GM23338 (cell line): ENCODE data around the gene TAS2R31. TPM values are rescaled to one million over a fixed set of nuclear protein-coding genes. Genes with fewer than 3 reads are reported as not detected.

Experiments
- ATAC-seq: fragments of 200-7000 bp; cut with Tn5 transposase; 3 replicates; pipeline ENCODE4 v1.9.1; 2020
- DNase-seq: peaks from one replicate; pipeline ENCODE4 v3.0.0-alpha.2; 2015; ENCODE audit warnings: low spot score
- H2AFZ ChIP-seq: fragments of 200-600 bp; sonication (generic); 2 replicates; pipeline ENCODE4 v1.8.0; 2016; ENCODE audit warnings: antibody characterized with exemption, mild to moderate bottlenecking, moderate library complexity
- H3F3A ChIP-seq: fragments of 200-600 bp; sonication (generic); replicated peaks from 2 replicates; pipeline ENCODE4 v1.8.0; 2017; ENCODE audit warnings: antibody characterized with exemption, mixed run types, low read depth
- H3K27ac ChIP-seq: fragments of 200-600 bp; sonication (generic); 2 replicates; pipeline ENCODE4 v1.6.1; 2016; ENCODE audit warnings: low read depth
- H3K27me3 ChIP-seq: fragments of 200-600 bp; sonication (generic); 2 replicates; pipeline ENCODE4 v1.8.0; 2016; ENCODE audit warnings: mild to moderate bottlenecking, mixed run types, moderate library complexity; ENCODE audit not compliant: insufficient read depth
- H3K36me3 ChIP-seq: fragments of 200-600 bp; sonication (generic); 2 replicates; pipeline ENCODE4 v1.8.0; 2016; ENCODE audit warnings: mild to moderate bottlenecking; ENCODE audit not compliant: insufficient read depth
- H3K4me1 ChIP-seq: fragments of 200-600 bp; sonication (generic); 2 replicates; pipeline ENCODE4 v1.8.0; 2016; ENCODE audit warnings: mild to moderate bottlenecking, moderate library complexity; ENCODE audit not compliant: insufficient read depth
- H3K4me2 ChIP-seq: fragments of 200-600 bp; sonication (generic); 2 replicates; pipeline ENCODE4 v1.7.1; 2017; ENCODE audit warnings: mixed run types
- H3K4me3 ChIP-seq: fragments of 200-600 bp; sonication (generic); 2 replicates; pipeline ENCODE4 v1.6.1; 2016; ENCODE audit warnings: mixed run types
- H3K79me2 ChIP-seq: fragments of 200-600 bp; sonication (generic); replicated peaks from 2 replicates; pipeline ENCODE4 v1.8.0; 2017; ENCODE audit warnings: mild to moderate bottlenecking; ENCODE audit not compliant: insufficient read depth
- H3K9me2 ChIP-seq: fragments of 200-600 bp; sonication (generic); 2 replicates; pipeline ENCODE4 v1.8.0; 2017; ENCODE audit not compliant: insufficient read depth
- H4K20me1 ChIP-seq: fragments of 200-600 bp; sonication (generic); replicated peaks from 2 replicates; pipeline ENCODE4 v1.8.0; 2017; ENCODE audit warnings: mild to moderate bottlenecking; ENCODE audit not compliant: insufficient read depth
- H3K27ac Mint-ChIP-seq: 2 replicates; pipeline ENCODE4 v1.8.0; 2020; ENCODE audit warnings: inconsistent platforms, mild to moderate bottlenecking, moderate library complexity, mixed read lengths
- H3K27me3 Mint-ChIP-seq: 3 replicates; pipeline ENCODE4 v1.8.0; 2022; ENCODE audit warnings: low read depth, mild to moderate bottlenecking, moderate library complexity, mixed read lengths, inconsistent platforms; ENCODE audit not compliant: insufficient read depth, poor library complexity
- H3K36me3 Mint-ChIP-seq: 3 replicates; pipeline ENCODE4 v1.8.0; 2021; ENCODE audit warnings: low read depth, mild to moderate bottlenecking, inconsistent platforms, moderate library complexity, mixed read lengths
- H3K4me1 Mint-ChIP-seq: 3 replicates; pipeline ENCODE4 v1.8.0; 2020; ENCODE audit warnings: mild to moderate bottlenecking, inconsistent platforms, mixed read lengths
- H3K4me3 Mint-ChIP-seq: 3 replicates; pipeline ENCODE4 v1.8.0; 2021; ENCODE audit warnings: moderate library complexity, mild to moderate bottlenecking, inconsistent platforms, mixed read lengths
- H3K9me3 Mint-ChIP-seq: 3 replicates; pipeline ENCODE4 v1.8.0; 2020; ENCODE audit warnings: moderate library complexity, mild to moderate bottlenecking, inconsistent platforms, mixed read lengths
- CREB1 ChIP-seq: fragments of 250-450 bp; sonication (Bioruptor Pico); IDR thresholded peaks from 2 replicates; pipeline ENCODE4 v1.5.0; 2020; ENCODE audit warnings: low read depth, mild to moderate bottlenecking, moderate library complexity
- CTCF ChIP-seq, 2 experiments: fragments of 200-600 bp in 1 of 2; sonication (generic) in 1 of 2; conservative IDR thresholded peaks; 2 replicates each; pipeline versions ENCODE4 v1.5.1 to v1.6.1; 2016 to 2017; ENCODE audit warnings: antibody characterized with exemption in 2 of 2, low read depth in 2 of 2, mild to moderate bottlenecking in 2 of 2, moderate library complexity in 1 of 2
- ETS1 ChIP-seq: IDR thresholded peaks from 2 replicates; pipeline ENCODE4 v1.6.1; 2016; ENCODE audit warnings: antibody characterized with exemption
- EZH2 ChIP-seq: fragments of 200-600 bp; sonication (generic); IDR thresholded peaks from one replicate; pipeline ENCODE4 v1.8.0; 2017; ENCODE audit warnings: antibody characterized with exemption, mild to moderate bottlenecking, low read depth; ENCODE audit not compliant: unreplicated experiment
- EZH2phosphoT487 ChIP-seq: fragments of 200-600 bp; sonication (generic); IDR thresholded peaks from one replicate; pipeline ENCODE4 v1.8.1; 2018; ENCODE audit warnings: antibody characterized with exemption; ENCODE audit not compliant: unreplicated experiment
- NANOG ChIP-seq: IDR thresholded peaks from 2 replicates; pipeline ENCODE4 v1.6.1; 2016; ENCODE audit warnings: antibody characterized with exemption, borderline replicate concordance
- POLR2AphosphoS5 ChIP-seq: IDR thresholded peaks from 2 replicates; pipeline ENCODE4 v1.6.1; 2016; ENCODE audit warnings: antibody characterized with exemption, low read depth
- REST ChIP-seq: IDR thresholded peaks from one replicate; pipeline ENCODE4 v1.6.1; 2018; ENCODE audit warnings: antibody characterized with exemption; ENCODE audit not compliant: unreplicated experiment
- STAT1 ChIP-seq: IDR thresholded peaks from one replicate; pipeline ENCODE4 v1.6.1; 2016; ENCODE audit warnings: antibody characterized with exemption; ENCODE audit not compliant: unreplicated experiment
- ZNF114 ChIP-seq: fragments of 250-450 bp; sonication (Bioruptor Pico); IDR thresholded peaks from 2 replicates; pipeline ENCODE4 v1.5.0; 2020; ENCODE audit warnings: mild to moderate bottlenecking, moderate library complexity
- ZNF331 ChIP-seq: fragments of 250-450 bp; sonication (Bioruptor Pico); IDR thresholded peaks from 2 replicates; pipeline ENCODE4 v1.5.0; 2020; ENCODE audit warnings: low read depth, mild to moderate bottlenecking, moderate library complexity
- polyA plus RNA-seq: library from polyadenylated mRNA; unstranded; fragments of >200 nt; fragmentation: Nextera tagmentation; extraction: Ambion mirVana; gene quantifications from 2 replicates; pipeline ENCODE4 v1.2.1, GENCODE V29; 2016
- total RNA-seq: library from RNA; depleted of rRNA; stranded (reverse); fragments of >200 nt; shearing (Covaris generic); gene quantifications from 2 replicates; pipeline ENCODE4 v1.2.3, GENCODE V29; 2014

The TAS2R31 gene
- total and polyA plus RNA-seq, 2 experiments from 2014 or later: 12.9 TPM; not detected in 1

GRCh38 chr12:11040162-11040561 is 9.0 kb upstream of the TAS2R31 start:
- Histone ChIP-seq H3K9me2 (no peaks in the 10 kb centered on the region), H3K27me3 (no peaks in the 10 kb centered on the region), H3K36me3 (no peaks in the 10 kb centered on the region; the same call in 1 of the 2 replicates), H4K20me1 (no peaks in the 10 kb centered on the region), H3F3A (no peaks in the 10 kb centered on the region), H3K4me2 (no peak overlapping the region), H2AFZ (no peak overlapping the region), H3K4me3 (no peak overlapping the region), H3K79me2 (peaks cover 4% of the 10 kb centered on the region), H3K27ac (no peak overlapping the region), H3K4me1 (no peaks in the 10 kb centered on the region)
- no peaks in the 10 kb centered on the region for H3K4me1 Mint-ChIP-seq
- no peaks in the 10 kb centered on the region for H3K9me3 Mint-ChIP-seq
- peaks cover 2% of the 10 kb centered on the region for H3K27me3 Mint-ChIP-seq
- DNase-seq (no peak), ATAC-seq (no peak)
- H3K36me3 Mint-ChIP-seq: peaks cover 18% of the 10 kb centered on the region; the same call in 2 of the 3 replicates
- no peak overlapping the region for H3K4me3 Mint-ChIP-seq
- no peak overlapping the region for H3K27ac Mint-ChIP-seq
- no peak for TF ChIP-seq EZH2
- TF ChIP-seq CTCF (conservative IDR thresholded peaks at IDR 0.05; ENCODE audit: low read depth in 2 of 2): no peak
- no peak for TF ChIP-seq CREB1 (CRISPR knock-in tag)
- no peak for TF ChIP-seq EZH2phosphoT487
- TF ChIP-seq NANOG: no peak
- TF ChIP-seq ZNF331 (CRISPR knock-in tag): no peak
- TF ChIP-seq STAT1: no peak
- no peak for TF ChIP-seq ETS1

- Histone ChIP-seq H3F3A (no peaks in the 10 kb centered on the region), H3K36me3 (no peaks in the 10 kb centered on the region; the same call in 1 of the 2 replicates), H3K4me1 (no peaks in the 10 kb centered on the region), H3K27ac (no peak overlapping the region), H4K20me1 (no peaks in the 10 kb centered on the region), H3K27me3 (no peaks in the 10 kb centered on the region), H3K4me3 (no peak overlapping the region), H2AFZ (no peak overlapping the region), H3K4me2 (no peak overlapping the region), H3K79me2 (peaks cover 4% of the 10 kb centered on the region), H3K9me2 (no peaks in the 10 kb centered on the region)
- Mint-ChIP-seq H3K36me3 (peaks cover 10% of the 10 kb centered on the region; the same call in 2 of the 3 replicates), H3K4me1 (no peaks in the 10 kb centered on the region), H3K27me3 (peaks cover 2% of the 10 kb centered on the region), H3K9me3 (no peaks in the 10 kb centered on the region), H3K27ac (no peak overlapping the region), H3K4me3 (no peak overlapping the region)
- DNase-seq (no peak), ATAC-seq (no peak)
- no peak for TF ChIP-seq ZNF331 (CRISPR knock-in tag)
- TF ChIP-seq ETS1: no peak
- no peak for TF ChIP-seq CTCF (conservative IDR thresholded peaks at IDR 0.05; ENCODE audit: low read depth in 2 of 2)
- TF ChIP-seq REST: no peak
- TF ChIP-seq POLR2AphosphoS5: no peak
- TF ChIP-seq NANOG: no peak
- no peak for TF ChIP-seq EZH2phosphoT487
- TF ChIP-seq ZNF114 (CRISPR knock-in tag): no peak
- TF ChIP-seq EZH2: no peak
These were observed 8.0 kb upstream of the TAS2R31 start for GRCh38 chr12:11039171-11039570.
